WTC11 (cell line): ENCODE measurements around the gene IFNL4. TPM values are rescaled to one million over a fixed set of nuclear protein-coding genes. Genes with fewer than 3 reads are reported as not detected.

Experiments used
- ATAC-seq: fragments of 200-7000 bp; cut with Tn5 transposase; 2 replicates; pipeline ENCODE4 v1.10.0; 2021; ENCODE audit warnings: mild to moderate bottlenecking, moderate library complexity
- CTCF ChIA-PET: fragments of 300-600 bp; sonication (Branson Sonifier 250); formaldehyde crosslinking; loops from one replicate; lab custom pipeline; 2021; ENCODE audit warnings: antibody characterized with exemption; lab: Charles Lee
- POLR2A ChIA-PET: fragments of 350-600 bp; sonication (Branson Sonifier 250); formaldehyde crosslinking; loops from one replicate; lab custom pipeline; 2021; ENCODE audit warnings: antibody characterized with exemption; lab: Charles Lee
- DNase-seq: peaks from one replicate; pipeline ENCODE4 v3.0.0; 2021; ENCODE audit warnings: low spot score
- H3K27ac Mint-ChIP-seq: 2 replicates; pipeline ENCODE4 v1.8.0; 2021; ENCODE audit warnings: mixed read lengths
- H3K27me3 Mint-ChIP-seq: 2 replicates; pipeline ENCODE4 v1.8.0; 2021; ENCODE audit warnings: low read depth, mild to moderate bottlenecking, moderate library complexity, mixed read lengths
- H3K36me3 Mint-ChIP-seq: 2 replicates; pipeline ENCODE4 v1.8.0; 2021; ENCODE audit warnings: mixed read lengths
- H3K4me1 Mint-ChIP-seq: 2 replicates; pipeline ENCODE4 v1.8.0; 2022; ENCODE audit warnings: mixed read lengths
- H3K4me3 Mint-ChIP-seq: 2 replicates; pipeline ENCODE4 v1.8.0; 2021; ENCODE audit warnings: mild to moderate bottlenecking, moderate library complexity, mixed read lengths
- H3K9me3 Mint-ChIP-seq: 2 replicates; pipeline ENCODE4 v1.8.0; 2021; ENCODE audit warnings: mixed read lengths
- E2F5 ChIP-seq: sonication (generic); formaldehyde crosslinking; IDR thresholded peaks from 2 replicates; pipeline ENCODE4 v1.8.1; 2022; ENCODE audit warnings: mild to moderate bottlenecking, moderate library complexity, missing genetic modification reagents
- FOXP4 ChIP-seq: sonication (generic); formaldehyde crosslinking; IDR thresholded peaks from 2 replicates; pipeline ENCODE4 v1.8.0; 2022; ENCODE audit warnings: mild to moderate bottlenecking, missing genetic modification reagents
- GABPB1 ChIP-seq: sonication (generic); formaldehyde crosslinking; IDR thresholded peaks from 2 replicates; pipeline ENCODE4 v1.8.1; 2023; ENCODE audit warnings: mild to moderate bottlenecking, missing genetic modification reagents
- MXD4 ChIP-seq: fragments of 250-450 bp; sonication (Bioruptor Pico); IDR thresholded peaks from 2 replicates; pipeline ENCODE4 v1.8.0; 2021; ENCODE audit warnings: mild to moderate bottlenecking, moderate library complexity, borderline replicate concordance
- NR2C2 ChIP-seq: sonication (generic); formaldehyde crosslinking; IDR thresholded peaks from 2 replicates; pipeline ENCODE4 v1.8.0; 2022; ENCODE audit warnings: mild to moderate bottlenecking, missing genetic modification reagents
- USF2 ChIP-seq: sonication (generic); formaldehyde crosslinking; IDR thresholded peaks from 2 replicates; pipeline ENCODE4 v1.8.1; 2023; ENCODE audit warnings: mild to moderate bottlenecking, missing genetic modification reagents, moderate library complexity
- ZNF232 ChIP-seq: sonication (generic); formaldehyde crosslinking; IDR thresholded peaks from 2 replicates; pipeline ENCODE4 v1.8.0; 2022; ENCODE audit warnings: mild to moderate bottlenecking, missing genetic modification reagents
- total RNA-seq: library from RNA; stranded (reverse); gene quantifications from 3 replicates; pipeline ENCODE4 v1.2.3, GENCODE V29; 2021
- TF ChIP-seq, protein P1 (sequence below): sonication (generic); formaldehyde crosslinking; IDR thresholded peaks from 2 replicates; pipeline ENCODE4 v1.8.1; 2023; ENCODE audit warnings: mild to moderate bottlenecking, moderate library complexity, missing genetic modification reagents
- TF ChIP-seq, protein P2 (sequence below): sonication (generic); formaldehyde crosslinking; IDR thresholded peaks from 2 replicates; pipeline ENCODE4 v1.8.1; 2023; ENCODE audit warnings: mild to moderate bottlenecking, missing genetic modification reagents, borderline replicate concordance

IFNL4 gene
- total RNA-seq, 1 experiment from 2014 or later: not detected

DNA sequence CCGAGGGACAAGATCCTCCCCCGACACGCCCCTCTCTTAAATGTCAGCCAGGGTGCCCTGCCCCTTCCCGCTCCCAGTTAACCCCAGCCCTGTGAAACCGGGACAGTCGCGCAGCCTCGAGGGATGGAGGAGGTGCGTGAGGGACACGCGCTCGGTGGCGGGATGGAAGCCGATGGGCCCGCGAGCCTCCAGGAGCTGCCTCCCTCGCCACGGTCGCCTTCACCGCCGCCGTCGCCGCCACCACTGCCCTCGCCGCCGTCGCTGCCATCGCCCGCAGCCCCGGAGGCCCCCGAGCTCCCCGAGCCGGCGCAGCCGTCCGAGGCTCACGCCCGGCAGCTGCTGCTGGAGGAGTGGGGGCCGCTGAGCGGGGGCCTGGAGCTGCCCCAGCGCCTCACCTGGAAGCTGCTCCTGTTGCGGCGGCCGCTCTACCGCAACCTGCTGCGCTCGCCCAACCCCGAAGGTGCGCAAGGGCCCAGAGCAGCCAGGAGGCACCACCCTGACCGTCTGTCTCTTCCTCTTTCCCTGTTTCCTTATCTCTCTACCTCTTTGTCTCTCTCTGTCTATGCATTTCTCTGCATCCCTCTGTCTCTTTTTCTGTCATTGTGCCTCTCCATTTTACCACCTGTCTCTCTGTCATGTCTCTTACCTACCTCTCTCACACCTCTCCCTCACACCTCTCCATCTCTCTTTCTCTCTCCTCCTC, 51.6 kb downstream of the IFNL4 start, which contains the start of gene NCCRP1 (continued):
- peak; percentile 92 for TF ChIP-seq FOXP4

DNA sequence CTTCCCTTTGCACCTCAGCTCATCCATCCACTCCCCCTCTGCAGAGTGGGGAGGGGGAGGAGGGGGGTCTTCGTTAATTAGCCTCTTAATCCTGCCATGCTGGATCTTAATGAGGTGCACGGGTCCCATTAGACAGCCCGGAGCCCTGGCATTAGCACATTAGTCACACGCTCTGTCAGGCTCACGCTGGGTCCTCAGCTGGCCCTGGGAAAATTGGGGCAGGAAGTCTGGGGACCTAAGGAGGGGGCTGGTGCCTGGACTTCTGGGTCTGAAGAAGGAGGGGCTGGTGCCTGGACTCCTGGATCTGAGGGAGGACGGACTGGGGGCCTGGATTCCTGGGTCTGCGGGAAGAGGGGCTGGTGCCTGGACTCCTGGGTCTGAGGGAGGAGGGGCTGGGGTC, 52.3 kb downstream of the IFNL4 start:
- ChIA-PET POLR2A (interaction anchor here (1.0 kb wide), 1 partner anchor 51 kb away, joined by 3 read pairs; no protein-coding TSS in a partner anchor), CTCF (interaction anchor here (0.8 to 5.1 kb wide), 9 partner anchors 9 to 266 kb away, joined by 3 to 26 read pairs (median 4); partner anchors contain the start of genes MRPS12, PAK4 and SARS2)
- H3K27ac Mint-ChIP-seq: no peak overlapping the region
- H3K27me3 Mint-ChIP-seq: peaks cover 58% of the 10 kb centered on the region
- no peaks in the 10 kb centered on the region for H3K36me3 Mint-ChIP-seq
- no peak for TF ChIP-seq MXD4 (CRISPR knock-in tag)
- no peak for TF ChIP-seq GABPB1 (CRISPR knock-in tag)
- TF ChIP-seq, protein P1, sequence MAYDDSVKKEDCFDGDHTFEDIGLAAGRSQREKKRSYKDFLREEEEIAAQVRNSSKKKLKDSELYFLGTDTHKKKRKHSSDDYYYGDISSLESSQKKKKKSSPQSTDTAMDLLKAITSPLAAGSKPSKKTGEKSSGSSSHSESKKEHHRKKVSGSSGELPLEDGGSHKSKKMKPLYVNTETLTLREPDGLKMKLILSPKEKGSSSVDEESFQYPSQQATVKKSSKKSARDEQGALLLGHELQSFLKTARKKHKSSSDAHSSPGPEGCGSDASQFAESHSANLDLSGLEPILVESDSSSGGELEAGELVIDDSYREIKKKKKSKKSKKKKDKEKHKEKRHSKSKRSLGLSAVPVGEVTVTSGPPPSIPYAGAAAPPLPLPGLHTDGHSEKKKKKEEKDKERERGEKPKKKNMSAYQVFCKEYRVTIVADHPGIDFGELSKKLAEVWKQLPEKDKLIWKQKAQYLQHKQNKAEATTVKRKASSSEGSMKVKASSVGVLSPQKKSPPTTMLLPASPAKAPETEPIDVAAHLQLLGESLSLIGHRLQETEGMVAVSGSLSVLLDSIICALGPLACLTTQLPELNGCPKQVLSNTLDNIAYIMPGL: no peak
- TF ChIP-seq E2F5: no peak
- TF ChIP-seq, protein P2, sequence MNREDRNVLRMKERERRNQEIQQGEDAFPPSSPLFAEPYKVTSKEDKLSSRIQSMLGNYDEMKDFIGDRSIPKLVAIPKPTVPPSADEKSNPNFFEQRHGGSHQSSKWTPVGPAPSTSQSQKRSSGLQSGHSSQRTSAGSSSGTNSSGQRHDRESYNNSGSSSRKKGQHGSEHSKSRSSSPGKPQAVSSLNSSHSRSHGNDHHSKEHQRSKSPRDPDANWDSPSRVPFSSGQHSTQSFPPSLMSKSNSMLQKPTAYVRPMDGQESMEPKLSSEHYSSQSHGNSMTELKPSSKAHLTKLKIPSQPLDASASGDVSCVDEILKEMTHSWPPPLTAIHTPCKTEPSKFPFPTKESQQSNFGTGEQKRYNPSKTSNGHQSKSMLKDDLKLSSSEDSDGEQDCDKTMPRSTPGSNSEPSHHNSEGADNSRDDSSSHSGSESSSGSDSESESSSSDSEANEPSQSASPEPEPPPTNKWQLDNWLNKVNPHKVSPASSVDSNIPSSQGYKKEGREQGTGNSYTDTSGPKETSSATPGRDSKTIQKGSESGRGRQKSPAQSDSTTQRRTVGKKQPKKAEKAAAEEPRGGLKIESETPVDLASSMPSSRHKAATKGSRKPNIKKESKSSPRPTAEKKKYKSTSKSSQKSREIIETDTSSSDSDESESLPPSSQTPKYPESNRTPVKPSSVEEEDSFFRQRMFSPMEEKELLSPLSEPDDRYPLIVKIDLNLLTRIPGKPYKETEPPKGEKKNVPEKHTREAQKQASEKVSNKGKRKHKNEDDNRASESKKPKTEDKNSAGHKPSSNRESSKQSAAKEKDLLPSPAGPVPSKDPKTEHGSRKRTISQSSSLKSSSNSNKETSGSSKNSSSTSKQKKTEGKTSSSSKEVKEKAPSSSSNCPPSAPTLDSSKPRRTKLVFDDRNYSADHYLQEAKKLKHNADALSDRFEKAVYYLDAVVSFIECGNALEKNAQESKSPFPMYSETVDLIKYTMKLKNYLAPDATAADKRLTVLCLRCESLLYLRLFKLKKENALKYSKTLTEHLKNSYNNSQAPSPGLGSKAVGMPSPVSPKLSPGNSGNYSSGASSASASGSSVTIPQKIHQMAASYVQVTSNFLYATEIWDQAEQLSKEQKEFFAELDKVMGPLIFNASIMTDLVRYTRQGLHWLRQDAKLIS (CRISPR knock-in tag): no peak
- no peak for TF ChIP-seq ZNF232 (CRISPR knock-in tag)
- no peak for TF ChIP-seq NR2C2 (CRISPR knock-in tag)
- no peak for TF ChIP-seq USF2 (CRISPR knock-in tag)
- DNase-seq (no peak), ATAC-seq (no peak; the same call in 1 of the 2 replicates)
- H3K4me3 Mint-ChIP-seq: peak overlapping the region; percentile 54
- peaks cover 22% of the 10 kb centered on the region for H3K4me1 Mint-ChIP-seq
- H3K9me3 Mint-ChIP-seq: no peaks in the 10 kb centered on the region

Other genes starting within 250 kb of the IFNL4 start
- 18.9 to 22.7 TPM (median 20.0 TPM) in 3 replicates for gene FBXO27, start 216.3 kb downstream of the IFNL4 start, total RNA-seq
- gene ACP7, start 164.5 kb downstream of the IFNL4 start, total RNA-seq: 0.09 to 0.11 TPM (median 0.11 TPM) in 3 replicates
- 69.8 to 77.7 TPM (median 73.9 TPM) in 3 replicates for gene PAK4, start 123.1 kb downstream of the IFNL4 start, total RNA-seq
- gene NCCRP1, start 51.9 kb downstream of the IFNL4 start, total RNA-seq: 2.0 to 2.5 TPM (median 2.2 TPM) in 3 replicates
- gene SYCN, start 44.6 kb downstream of the IFNL4 start, total RNA-seq: 0.37 to 1.1 TPM (median 0.77 TPM) in 3 replicates
- gene IFNL3, start 3.9 kb downstream of the IFNL4 start, total RNA-seq: not detected in 3 replicates
- not detected in 3 replicates for gene IFNL2, start 19.5 kb upstream of the IFNL4 start, total RNA-seq
- not detected in 3 replicates for gene IFNL1, start 47.6 kb upstream of the IFNL4 start, total RNA-seq
- gene LRFN1, start 72.0 kb upstream of the IFNL4 start, total RNA-seq: 7.1 to 8.5 TPM (median 8.1 TPM) in 3 replicates
- 0.96 to 1.8 TPM (median 1.4 TPM) in 3 replicates for gene GMFG, start 87.2 kb upstream of the IFNL4 start, total RNA-seq
- gene SAMD4B, start 93.6 kb upstream of the IFNL4 start, total RNA-seq: 148 to 164 TPM (median 150 TPM) in 3 replicates
- 27.8 to 34.4 TPM (median 29.4 TPM) in 3 replicates for gene PAF1, start 142.2 kb upstream of the IFNL4 start, total RNA-seq
- gene MED29, start 142.5 kb upstream of the IFNL4 start, total RNA-seq: 37.6 to 42.9 TPM (median 39.4 TPM) in 3 replicates
- 17.3 to 22.2 TPM (median 18.4 TPM) in 3 replicates for gene ZFP36, start 158.0 kb upstream of the IFNL4 start, total RNA-seq
- gene PLEKHG2, start 163.8 kb upstream of the IFNL4 start, total RNA-seq: 62.3 to 72.0 TPM (median 63.6 TPM) in 3 replicates
- 2,962 to 3,158 TPM (median 2,999 TPM) in 3 replicates for gene RPS16, start 187.1 kb upstream of the IFNL4 start, total RNA-seq
- 109 to 135 TPM (median 110 TPM) in 3 replicates for gene SUPT5H, start 196.7 kb upstream of the IFNL4 start, total RNA-seq
- 136 to 154 TPM (median 137 TPM) in 3 replicates for gene TIMM50, start 232.0 kb upstream of the IFNL4 start, total RNA-seq